ENCODE results near the gene GBF1.
A peak's percentile ranks its signal among the peaks of the same experiment; 100 is the strongest.

GBF1 gene

DNA sequence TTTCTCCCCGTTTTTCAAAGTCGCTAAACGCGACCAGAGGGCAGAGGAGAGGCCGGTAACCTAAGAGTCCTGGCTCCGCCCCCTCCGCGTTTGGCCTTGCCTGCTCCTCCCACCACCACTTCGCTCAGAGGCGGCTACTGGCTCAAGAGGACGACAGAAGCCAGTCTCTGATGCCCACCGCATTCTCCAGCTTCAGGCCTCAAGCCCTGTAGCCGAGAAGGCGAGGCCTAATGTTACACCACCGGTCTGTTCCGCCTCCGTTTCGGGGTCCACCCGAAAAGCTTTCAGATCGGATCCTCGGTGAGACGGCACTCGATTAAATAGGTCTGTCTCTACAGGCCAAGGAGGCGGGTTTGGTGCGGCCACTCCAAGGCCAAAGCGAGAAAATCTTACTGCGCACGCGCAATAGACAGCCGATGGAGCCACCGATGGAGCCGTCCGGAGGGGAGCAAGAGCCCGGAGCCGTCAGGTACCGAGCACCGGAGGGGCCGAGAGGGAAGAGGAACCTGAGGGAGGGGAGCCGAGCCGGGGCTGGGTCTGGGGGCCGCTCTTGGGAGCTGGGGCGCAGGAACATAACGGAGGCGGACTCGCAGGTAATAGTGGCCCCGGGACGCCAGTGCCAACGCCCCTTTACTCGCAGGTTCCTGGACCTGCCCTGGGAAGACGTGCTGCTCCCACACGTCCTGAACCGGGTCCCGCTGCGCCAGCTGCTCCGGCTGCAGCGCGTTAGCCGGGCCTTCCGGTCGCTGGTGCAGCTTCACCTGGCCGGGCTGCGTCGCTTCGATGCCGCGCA is 175.6 kb downstream of the GBF1 start, which contains the start of gene FBXL15:
FBXL15 (plus strand) TSS at position 123 of the 793 bp plus-strand sequence; CDS start at position 417, 294 bp downstream.
- Histone ChIP-seq H3K27ac (ENCODE audit: low read depth, low read length) (peak within 1 kb of the TSS; percentile 81), H3K9me3 (ENCODE audit: control insufficient read depth in 5 of 5, low read length in 5 of 5) (no peaks in the 10 kb centered on the region), H3K9ac (ENCODE audit: low read length in 5 of 5) (peak within 1 kb of the TSS; percentile 63 to 88 (median 84)), H3K4me1 (ENCODE audit: control insufficient read depth in 5 of 5, insufficient read depth in 5 of 5, low read length in 5 of 5) (peaks cover 3 to 45% (median 41%) of the 10 kb centered on the region in 5 donors), H3K36me3 (ENCODE audit: control insufficient read depth in 5 of 5, insufficient read depth in 5 of 5, low read length in 5 of 5) (peaks cover 0 to 22% (median 19%) of the 10 kb centered on the region in 5 donors), H3K27me3 (ENCODE audit: control insufficient read depth in 5 of 5, insufficient read depth in 4 of 5, low read length in 5 of 5) (peaks cover 15 to 23% (median 17%) of the 10 kb centered on the region in 5 donors), H3K4me3 (ENCODE audit: low read depth in 1 of 5, low read length in 5 of 5) (peak within 1 kb of the TSS; percentile 95 to 99 (median 96))

GRCh38 chr10:102421507-102421756 is 176.1 kb downstream of the GBF1 start:
- peak overlapping the region; percentile 81 for H3K27ac ChIP-seq (ENCODE audit: low read depth, low read length)
- peaks cover 3 to 45% (median 41%) of the 10 kb centered on the region in 5 donors for H3K4me1 ChIP-seq (ENCODE audit: control insufficient read depth in 5 of 5, insufficient read depth in 5 of 5, low read length in 5 of 5)
- H3K36me3 ChIP-seq (ENCODE audit: control insufficient read depth in 5 of 5, insufficient read depth in 5 of 5, low read length in 5 of 5): peaks cover 0 to 22% (median 19%) of the 10 kb centered on the region in 5 donors
- H3K9ac ChIP-seq (ENCODE audit: low read length in 5 of 5): peak overlapping the region in 4 of 5 donors; percentile 80 to 88 (median 84)
- peak overlapping the region; percentile 67 to 98 (median 95) for H3K4me3 ChIP-seq (ENCODE audit: low read depth in 1 of 5, low read length in 5 of 5)
- peaks cover 11 to 18% (median 12%) of the 10 kb centered on the region in 5 donors for H3K27me3 ChIP-seq (ENCODE audit: control insufficient read depth in 5 of 5, insufficient read depth in 4 of 5, low read length in 5 of 5)
- no peaks in the 10 kb centered on the region for H3K9me3 ChIP-seq (ENCODE audit: control insufficient read depth in 5 of 5, low read length in 5 of 5)

DNA sequence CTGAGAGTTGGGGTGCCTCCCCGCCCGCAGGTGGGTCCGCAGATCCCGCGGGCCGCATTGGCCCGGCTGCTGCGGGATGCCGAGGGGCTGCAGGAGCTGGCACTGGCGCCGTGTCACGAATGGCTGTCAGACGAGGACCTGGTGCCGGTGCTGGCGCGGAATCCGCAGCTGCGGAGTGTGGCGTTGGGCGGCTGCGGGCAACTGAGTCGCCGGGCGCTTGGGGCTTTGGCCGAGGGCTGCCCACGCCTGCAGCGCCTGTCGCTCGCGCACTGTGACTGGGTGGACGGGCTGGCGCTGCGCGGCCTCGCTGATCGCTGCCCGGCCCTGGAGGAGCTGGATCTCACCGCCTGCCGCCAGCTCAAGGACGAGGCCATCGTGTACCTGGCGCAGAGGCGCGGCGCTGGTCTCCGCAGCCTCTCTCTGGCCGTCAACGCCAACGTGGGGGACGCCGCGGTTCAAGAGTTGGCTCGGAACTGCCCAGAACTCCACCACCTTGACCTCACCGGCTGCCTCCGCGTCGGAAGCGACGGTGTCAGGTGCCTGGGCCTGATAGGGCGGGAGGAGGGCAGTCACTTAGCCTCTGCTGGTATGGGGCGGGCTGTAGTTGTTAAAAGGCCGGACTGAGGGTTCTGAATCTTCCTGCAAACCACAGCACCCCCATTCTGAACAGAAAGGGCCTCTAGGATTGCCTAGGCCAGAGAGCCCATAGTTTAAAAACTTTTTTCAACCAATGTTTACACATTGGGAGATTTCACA is 176.6 kb downstream of the GBF1 start:
- H3K36me3 ChIP-seq (ENCODE audit: control insufficient read depth in 5 of 5, insufficient read depth in 5 of 5, low read length in 5 of 5): peaks cover 0 to 22% (median 19%) of the 10 kb centered on the region in 5 donors
- H3K9ac ChIP-seq (ENCODE audit: low read length in 5 of 5): peak overlapping the region in 4 of 5 donors; percentile 80 to 88 (median 84)
- H3K9me3 ChIP-seq (ENCODE audit: control insufficient read depth in 5 of 5, low read length in 5 of 5): no peaks in the 10 kb centered on the region
- H3K27me3 ChIP-seq (ENCODE audit: control insufficient read depth in 5 of 5, insufficient read depth in 4 of 5, low read length in 5 of 5): peaks cover 11 to 14% (median 11%) of the 10 kb centered on the region in 5 donors
- peak overlapping the region; percentile 67 to 98 (median 95) for H3K4me3 ChIP-seq (ENCODE audit: low read depth in 1 of 5, low read length in 5 of 5)
- H3K4me1 ChIP-seq (ENCODE audit: control insufficient read depth in 5 of 5, insufficient read depth in 5 of 5, low read length in 5 of 5): peaks cover 3 to 45% (median 41%) of the 10 kb centered on the region in 5 donors
- H3K27ac ChIP-seq (ENCODE audit: low read depth, low read length): peak overlapping the region; percentile 81

- H3K4me3 ChIP-seq (ENCODE audit: low read depth in 1 of 5, low read length in 5 of 5): peak overlapping the region; percentile 55 to 98 (median 95)
- peaks cover 5 to 8% (median 7%) of the 10 kb centered on the region in 5 donors for H3K27me3 ChIP-seq (ENCODE audit: control insufficient read depth in 5 of 5, insufficient read depth in 4 of 5, low read length in 5 of 5)
- H3K4me1 ChIP-seq (ENCODE audit: control insufficient read depth in 5 of 5, insufficient read depth in 5 of 5, low read length in 5 of 5): peaks cover 3 to 45% (median 41%) of the 10 kb centered on the region in 5 donors
- H3K27ac ChIP-seq (ENCODE audit: low read depth, low read length): peak overlapping the region; percentile 81
- peak overlapping the region in 4 of 5 donors; percentile 80 to 88 (median 84) for H3K9ac ChIP-seq (ENCODE audit: low read length in 5 of 5)
- no peaks in the 10 kb centered on the region for H3K9me3 ChIP-seq (ENCODE audit: control insufficient read depth in 5 of 5, low read length in 5 of 5)
- peaks cover 0 to 22% (median 19%) of the 10 kb centered on the region in 5 donors for H3K36me3 ChIP-seq (ENCODE audit: control insufficient read depth in 5 of 5, insufficient read depth in 5 of 5, low read length in 5 of 5)
Measured at GRCh38 chr10:102422545-102423129, 177.3 kb downstream of the GBF1 start.

DNA sequence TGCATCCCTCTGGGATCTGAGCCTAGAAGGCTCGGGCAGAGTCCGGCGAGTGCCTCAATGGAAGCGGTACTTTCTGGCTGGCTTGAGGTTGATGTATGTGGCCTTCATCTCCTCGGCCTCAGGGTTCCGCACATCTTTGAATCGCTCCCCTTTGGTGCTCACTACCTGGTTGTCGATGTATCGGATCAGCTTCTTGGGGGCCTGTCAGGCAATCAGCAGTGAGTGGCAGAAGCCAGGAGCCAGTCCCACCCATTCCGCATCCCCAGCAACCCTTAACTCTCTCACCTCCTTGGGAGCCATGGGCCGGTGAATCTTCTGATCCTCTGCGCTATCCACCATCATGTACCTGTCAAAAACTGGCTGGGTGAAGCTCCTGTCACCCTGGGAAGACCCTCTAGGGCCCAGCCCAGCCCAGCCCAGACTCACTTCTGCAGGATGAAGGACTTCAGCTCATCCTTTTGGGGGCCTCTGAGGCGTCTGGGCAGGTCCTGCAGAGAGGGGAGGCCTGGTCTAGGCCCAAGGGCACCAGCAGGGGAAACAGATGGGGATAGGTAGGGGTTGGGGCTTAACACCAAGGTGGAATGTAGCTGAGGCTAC is 178.1 kb downstream of the GBF1 start:
- H3K4me3 ChIP-seq (ENCODE audit: low read depth in 1 of 5, low read length in 5 of 5): peak overlapping the region in 4 of 5 donors; percentile 95 to 98 (median 96)
- peaks cover 0 to 22% (median 19%) of the 10 kb centered on the region in 5 donors for H3K36me3 ChIP-seq (ENCODE audit: control insufficient read depth in 5 of 5, insufficient read depth in 5 of 5, low read length in 5 of 5)
- H3K9ac ChIP-seq (ENCODE audit: low read length in 5 of 5): peak overlapping the region in 2 of 5 donors; percentile 84 to 88
- H3K27ac ChIP-seq (ENCODE audit: low read depth, low read length): no peak overlapping the region
- peaks cover 0 to 1% (median under 1%) of the 10 kb centered on the region in 5 donors for H3K27me3 ChIP-seq (ENCODE audit: control insufficient read depth in 5 of 5, insufficient read depth in 4 of 5, low read length in 5 of 5)
- peaks cover 3 to 45% (median 41%) of the 10 kb centered on the region in 5 donors for H3K4me1 ChIP-seq (ENCODE audit: control insufficient read depth in 5 of 5, insufficient read depth in 5 of 5, low read length in 5 of 5)
- H3K9me3 ChIP-seq (ENCODE audit: control insufficient read depth in 5 of 5, low read length in 5 of 5): no peaks in the 10 kb centered on the region

GRCh38 chr10:102424145-102424544 is 178.8 kb downstream of the GBF1 start:
- peaks cover 3 to 41% (median 38%) of the 10 kb centered on the region in 5 donors for H3K4me1 ChIP-seq (ENCODE audit: control insufficient read depth in 5 of 5, insufficient read depth in 5 of 5, low read length in 5 of 5)
- no peak overlapping the region for H3K9ac ChIP-seq (ENCODE audit: low read length in 5 of 5)
- no peaks in the 10 kb centered on the region for H3K27me3 ChIP-seq (ENCODE audit: control insufficient read depth in 5 of 5, insufficient read depth in 4 of 5, low read length in 5 of 5)
- no peak overlapping the region for H3K4me3 ChIP-seq (ENCODE audit: low read depth in 1 of 5, low read length in 5 of 5)
- peaks cover 0 to 22% (median 19%) of the 10 kb centered on the region in 5 donors for H3K36me3 ChIP-seq (ENCODE audit: control insufficient read depth in 5 of 5, insufficient read depth in 5 of 5, low read length in 5 of 5)
- no peaks in the 10 kb centered on the region for H3K9me3 ChIP-seq (ENCODE audit: control insufficient read depth in 5 of 5, low read length in 5 of 5)
- H3K27ac ChIP-seq (ENCODE audit: low read depth, low read length): no peak overlapping the region

- Histone ChIP-seq H3K27me3 (ENCODE audit: control insufficient read depth in 5 of 5, insufficient read depth in 4 of 5, low read length in 5 of 5) (no peaks in the 10 kb centered on the region), H3K4me3 (ENCODE audit: low read depth in 1 of 5, low read length in 5 of 5) (no peak overlapping the region), H3K9ac (ENCODE audit: low read length in 5 of 5) (no peak overlapping the region), H3K9me3 (ENCODE audit: control insufficient read depth in 5 of 5, low read length in 5 of 5) (no peaks in the 10 kb centered on the region), H3K4me1 (ENCODE audit: control insufficient read depth in 5 of 5, insufficient read depth in 5 of 5, low read length in 5 of 5) (peaks cover 3 to 33% (median 30%) of the 10 kb centered on the region in 5 donors), H3K27ac (ENCODE audit: low read depth, low read length) (no peak overlapping the region), H3K36me3 (ENCODE audit: control insufficient read depth in 5 of 5, insufficient read depth in 5 of 5, low read length in 5 of 5) (peaks cover 0 to 22% (median 19%) of the 10 kb centered on the region in 5 donors)
Measured at GRCh38 chr10:102424916-102425315, 179.6 kb downstream of the GBF1 start.

DNA sequence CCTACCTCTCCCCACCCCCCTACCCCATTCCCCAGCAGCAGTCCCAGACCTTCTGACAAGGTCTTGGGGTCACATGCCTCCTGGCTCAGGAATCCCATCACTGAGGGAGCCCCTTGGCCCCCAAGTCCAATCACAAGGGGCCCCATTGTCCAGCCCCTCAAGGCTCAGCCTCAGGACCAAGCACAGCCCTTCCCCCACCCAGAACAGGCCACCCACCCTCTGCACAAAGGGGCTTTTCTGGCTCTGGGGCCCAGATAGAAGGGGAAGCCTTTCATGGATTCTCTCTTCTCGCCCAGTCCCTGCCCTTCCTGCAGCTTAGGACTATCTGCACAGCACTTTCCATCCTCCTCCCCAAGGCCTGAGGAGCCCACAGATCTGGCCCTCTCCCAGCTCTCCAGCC is 180.1 kb downstream of the GBF1 start:
- no peaks in the 10 kb centered on the region for H3K9me3 ChIP-seq (ENCODE audit: control insufficient read depth in 5 of 5, low read length in 5 of 5)
- no peak overlapping the region for H3K27ac ChIP-seq (ENCODE audit: low read depth, low read length)
- peaks cover 0 to 22% (median 19%) of the 10 kb centered on the region in 5 donors for H3K36me3 ChIP-seq (ENCODE audit: control insufficient read depth in 5 of 5, insufficient read depth in 5 of 5, low read length in 5 of 5)
- H3K4me3 ChIP-seq (ENCODE audit: low read depth in 1 of 5, low read length in 5 of 5): no peak overlapping the region
- H3K4me1 ChIP-seq (ENCODE audit: control insufficient read depth in 5 of 5, insufficient read depth in 5 of 5, low read length in 5 of 5): peaks cover 3 to 28% (median 25%) of the 10 kb centered on the region in 5 donors
- no peak overlapping the region for H3K9ac ChIP-seq (ENCODE audit: low read length in 5 of 5)
- H3K27me3 ChIP-seq (ENCODE audit: control insufficient read depth in 5 of 5, insufficient read depth in 4 of 5, low read length in 5 of 5): no peaks in the 10 kb centered on the region

DNA sequence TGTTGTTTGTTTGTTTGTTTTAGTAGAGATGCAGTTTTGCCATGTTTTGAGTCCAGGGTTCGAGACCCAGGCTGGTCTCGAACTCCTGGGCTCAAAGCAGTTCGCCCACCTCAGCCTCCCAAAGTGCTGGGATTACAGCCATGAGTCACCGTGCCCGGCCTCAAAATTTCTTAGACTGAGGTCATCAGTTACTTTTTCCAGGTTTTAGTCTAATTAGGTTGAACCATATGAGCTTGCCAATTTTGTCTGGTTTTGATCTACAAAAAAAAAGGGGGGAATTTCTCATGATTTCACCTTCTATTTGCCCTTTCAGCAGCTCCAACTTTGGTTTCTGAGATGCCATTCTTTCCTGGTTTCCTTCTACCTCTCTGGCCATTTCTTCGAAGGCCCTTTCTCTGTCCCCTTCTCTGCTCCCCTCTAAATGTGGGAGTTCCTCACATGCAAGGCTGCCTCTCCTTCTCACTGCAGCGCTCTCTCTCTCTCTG is 181.5 kb downstream of the GBF1 start:
- Histone ChIP-seq H3K4me1 (ENCODE audit: control insufficient read depth in 5 of 5, insufficient read depth in 5 of 5, low read length in 5 of 5) (peaks cover 8 to 25% (median 24%) of the 10 kb centered on the region in 5 donors), H3K27me3 (ENCODE audit: control insufficient read depth in 5 of 5, insufficient read depth in 4 of 5, low read length in 5 of 5) (no peaks in the 10 kb centered on the region), H3K9me3 (ENCODE audit: control insufficient read depth in 5 of 5, low read length in 5 of 5) (no peaks in the 10 kb centered on the region), H3K36me3 (ENCODE audit: control insufficient read depth in 5 of 5, insufficient read depth in 5 of 5, low read length in 5 of 5) (peaks cover 0 to 22% (median 19%) of the 10 kb centered on the region in 5 donors), H3K4me3 (ENCODE audit: low read depth in 1 of 5, low read length in 5 of 5) (no peak overlapping the region), H3K27ac (ENCODE audit: low read depth, low read length) (no peak overlapping the region), H3K9ac (ENCODE audit: low read length in 5 of 5) (no peak overlapping the region)

Measured in subcutaneous abdominal adipose tissue (tissue), 5 donors.